Measurements from ENCODE around the gene CSRP2.
A peak's percentile ranks its signal among the peaks of the same experiment; 100 is the strongest.

CSRP2 gene

GRCh38 chr12:76880519-76881023, 1.8 kb upstream of the CSRP2 start:
- FAIRE-seq (no peak), DNase-seq (ENCODE audit: insufficient read length, low spot score) (no peak)
- no peak for TF ChIP-seq POLR2A (IDR thresholded peaks at IDR 0.05; ENCODE audit: low read depth, low read length)

GRCh38 chr12:76879710-76880518, 1.1 kb upstream of the CSRP2 start:
- DNase-seq (ENCODE audit: insufficient read length, low spot score) (no peak), FAIRE-seq (no peak)

GRCh38 chr12:76878099-76878898, 520 bp downstream of the CSRP2 start:
- no peak for FAIRE-seq
- peak; percentile 19 for DNase-seq (ENCODE audit: insufficient read length, low spot score)
- TF ChIP-seq POLR2A (IDR thresholded peaks at IDR 0.05; ENCODE audit: low read depth, low read length) = no peak

More at GRCh38 chr12:76879710-76880518, 1.1 kb upstream of the CSRP2 start:
- TF ChIP-seq POLR2A (IDR thresholded peaks at IDR 0.05; ENCODE audit: low read depth, low read length) = no peak

- no peak for DNase-seq (ENCODE audit: insufficient read length, low spot score)
- TF ChIP-seq POLR2A (IDR thresholded peaks at IDR 0.05; ENCODE audit: low read depth, low read length) = no peak
- no peak for FAIRE-seq
These were observed 2.1 kb downstream of the CSRP2 start for GRCh38 chr12:76876696-76877229.

- no peak for TF ChIP-seq POLR2A (IDR thresholded peaks at IDR 0.05; ENCODE audit: low read depth, low read length)
- FAIRE-seq = no peak
- DNase-seq (ENCODE audit: insufficient read length, low spot score) = no peak
These were observed 4.2 kb downstream of the CSRP2 start for GRCh38 chr12:76874491-76875190.

GRCh38 chr12:76874027-76874426, 4.8 kb downstream of the CSRP2 start:
- no peak for TF ChIP-seq POLR2A (IDR thresholded peaks at IDR 0.05; ENCODE audit: low read depth, low read length)
- DNase-seq (ENCODE audit: insufficient read length, low spot score) (no peak), FAIRE-seq (no peak)

GRCh38 chr12:76872415-76872814, 6.4 kb downstream of the CSRP2 start:
- DNase-seq (ENCODE audit: insufficient read length, low spot score) = no peak
- TF ChIP-seq POLR2A (IDR thresholded peaks at IDR 0.05; ENCODE audit: low read depth, low read length) = no peak
- FAIRE-seq = no peak

GRCh38 chr12:76871742-76872141, 7.1 kb downstream of the CSRP2 start:
- DNase-seq (ENCODE audit: insufficient read length, low spot score) (no peak), FAIRE-seq (no peak)
- TF ChIP-seq POLR2A (IDR thresholded peaks at IDR 0.05; ENCODE audit: low read depth, low read length) = no peak

- FAIRE-seq = no peak
- TF ChIP-seq POLR2A (IDR thresholded peaks at IDR 0.05; ENCODE audit: low read depth, low read length) = no peak
- DNase-seq (ENCODE audit: insufficient read length, low spot score) = no peak
These were observed 7.7 kb downstream of the CSRP2 start for GRCh38 chr12:76871082-76871481.

- TF ChIP-seq POLR2A (IDR thresholded peaks at IDR 0.05; ENCODE audit: low read depth, low read length) = no peak
- DNase-seq (ENCODE audit: insufficient read length, low spot score) (no peak), FAIRE-seq (no peak)
These were observed 12.1 kb downstream of the CSRP2 start for GRCh38 chr12:76866726-76867125.

- TF ChIP-seq POLR2A (IDR thresholded peaks at IDR 0.05; ENCODE audit: low read depth, low read length) = no peak
- no peak for FAIRE-seq
- no peak for DNase-seq (ENCODE audit: insufficient read length, low spot score)
These were observed 12.7 kb downstream of the CSRP2 start for GRCh38 chr12:76866151-76866567.

- no peak for FAIRE-seq
- DNase-seq (ENCODE audit: insufficient read length, low spot score) = no peak
- TF ChIP-seq POLR2A (IDR thresholded peaks at IDR 0.05; ENCODE audit: low read depth, low read length) = no peak
These were observed 13.9 kb downstream of the CSRP2 start for GRCh38 chr12:76864791-76865400.

- no peak for TF ChIP-seq POLR2A (IDR thresholded peaks at IDR 0.05; ENCODE audit: low read depth, low read length)
- DNase-seq (ENCODE audit: insufficient read length, low spot score) (no peak), FAIRE-seq (no peak)
These were observed 15.0 kb downstream of the CSRP2 start for GRCh38 chr12:76863837-76864236.

Measured in H54 (cell line).